CD4-positive, alpha-beta T cell treated with Interleukin-1 beta for 1 hour (primary cell): ENCODE results near the gene TTC23.

ENCODE experiments used
- DNase-seq, 2 donors: peaks; one replicate each; pipeline ENCODE4 v3.0.0-alpha.2; 2020 to 2022

TTC23 gene

GRCh38 chr15:99134317-99134821 lies 115.0 kb downstream of the TTC23 start:
- DNase-seq = no peak

- DNase-seq = no peak
Observed at GRCh38 chr15:99132634-99133287, 116.6 kb downstream of the TTC23 start.

- DNase-seq = no peak
Observed at GRCh38 chr15:99132122-99132521, 117.3 kb downstream of the TTC23 start.

GRCh38 chr15:99131441-99132023 lies 117.8 kb downstream of the TTC23 start:
- no peak for DNase-seq

- DNase-seq = no peak
Observed at GRCh38 chr15:99130765-99131440, 118.5 kb downstream of the TTC23 start.

GRCh38 chr15:99130314-99130713 lies 119.1 kb downstream of the TTC23 start:
- no peak for DNase-seq

- no peak for DNase-seq
Observed at GRCh38 chr15:99129644-99130043, 119.7 kb downstream of the TTC23 start.

- DNase-seq = no peak
Observed at GRCh38 chr15:99128411-99128810, 121.0 kb downstream of the TTC23 start.

- DNase-seq = no peak
Observed at GRCh38 chr15:99127773-99128172, 121.6 kb downstream of the TTC23 start.

- no peak for DNase-seq
Observed at GRCh38 chr15:99126930-99127329, 122.5 kb downstream of the TTC23 start.

- DNase-seq = no peak
Observed at GRCh38 chr15:99126131-99126588, 123.2 kb downstream of the TTC23 start.

GRCh38 chr15:99125061-99125891 lies 124.1 kb downstream of the TTC23 start:
- DNase-seq = no peak

GRCh38 chr15:99124641-99125040 lies 124.7 kb downstream of the TTC23 start:
- DNase-seq = no peak

- DNase-seq = no peak
Observed at GRCh38 chr15:99123713-99124451, 125.5 kb downstream of the TTC23 start.

GRCh38 chr15:99122831-99123712 lies 126.3 kb downstream of the TTC23 start:
- no peak for DNase-seq

- DNase-seq = no peak
Observed at GRCh38 chr15:99121691-99122410, 127.5 kb downstream of the TTC23 start.

- DNase-seq = no peak
Observed at GRCh38 chr15:99121207-99121606, 128.2 kb downstream of the TTC23 start.

GRCh38 chr15:99120050-99120777 lies 129.2 kb downstream of the TTC23 start:
- no peak for DNase-seq

- no peak for DNase-seq
Observed at GRCh38 chr15:99118801-99119546, 130.4 kb downstream of the TTC23 start.
